Smooth muscle cell (in vitro differentiated cells): Measurements from ENCODE around the gene RAP2A. TPM values are rescaled to one million over a fixed set of nuclear protein-coding genes. Genes with fewer than 3 reads are reported as not detected.

Experiments
- DNase-seq: peaks from one replicate; lab custom pipeline; 2025; ENCODE audit not compliant: unreplicated experiment; lab: John Stamatoyannopoulos, UW
- H2AFZ ChIP-seq: fragments of 200-600 bp; sonication (generic); 2 replicates; pipeline ENCODE4 v1.6.0; 2016; ENCODE audit warnings: antibody characterized with exemption, low read depth, mild to moderate bottlenecking
- H3F3A ChIP-seq: fragments of 200-600 bp; sonication (generic); 2 replicates; pipeline ENCODE4 v1.6.0; 2017; ENCODE audit warnings: antibody characterized with exemption, low read depth
- H3K27ac ChIP-seq: fragments of 200-600 bp; sonication (generic); 2 replicates; pipeline ENCODE4 v1.5.1; 2016; ENCODE audit warnings: low read depth, mild to moderate bottlenecking
- H3K27me3 ChIP-seq: fragments of 200-600 bp; sonication (generic); 2 replicates; pipeline ENCODE4 v1.6.1; 2016; ENCODE audit warnings: low read depth, mild to moderate bottlenecking
- H3K36me3 ChIP-seq: fragments of 200-600 bp; sonication (generic); 2 replicates; pipeline ENCODE4 v1.5.1; 2016; ENCODE audit warnings: low read depth
- H3K4me1 ChIP-seq: fragments of 200-600 bp; sonication (generic); 2 replicates; pipeline ENCODE4 v1.5.1; 2016; ENCODE audit warnings: low read depth
- H3K4me2 ChIP-seq: fragments of 200-600 bp; sonication (generic); 2 replicates; pipeline ENCODE4 v1.6.0; 2016; ENCODE audit warnings: mild to moderate bottlenecking
- H3K4me3 ChIP-seq: fragments of 200-600 bp; sonication (generic); 2 replicates; pipeline ENCODE4 v1.5.1; 2016; ENCODE audit warnings: mild to moderate bottlenecking
- H3K79me2 ChIP-seq: fragments of 200-600 bp; sonication (generic); 2 replicates; pipeline ENCODE4 v1.6.0; 2016; ENCODE audit warnings: low read depth, mild to moderate bottlenecking
- H3K9ac ChIP-seq: fragments of 200-600 bp; sonication (generic); 2 replicates; pipeline ENCODE4 v1.6.0; 2016; ENCODE audit warnings: low read depth
- H3K9me3 ChIP-seq: fragments of 200-600 bp; sonication (generic); replicated peaks from 2 replicates; pipeline ENCODE4 v1.5.1; 2016; ENCODE audit warnings: low read depth
- H4K20me1 ChIP-seq: fragments of 200-600 bp; sonication (generic); 2 replicates; pipeline ENCODE4 v1.6.0; 2016; ENCODE audit warnings: low read depth
- WGBS: methylation state at CpG from one replicate; pipeline ENCODE4 v1.1.7; 2016; ENCODE audit warnings: low lambda C conversion rate; 5-methylcytosine and 5-hydroxymethylcytosine counted together
- polyA plus RNA-seq: library from polyadenylated mRNA; unstranded; fragments of >200 nt; fragmentation: Nextera tagmentation; extraction: Ambion mirVana; gene quantifications from 2 replicates; pipeline ENCODE4 v1.2.1, GENCODE V29; 2016
- total RNA-seq: library from RNA; depleted of rRNA; stranded (reverse); fragments of >200 nt; gene quantifications from 2 replicates; pipeline ENCODE4 v1.2.3, GENCODE V29; 2014
- TF ChIP-seq, protein P1 (sequence below): fragments of 200-600 bp; sonication (generic); IDR thresholded peaks from 2 replicates; pipeline ENCODE4 v1.5.1; 2017; ENCODE audit warnings: borderline replicate concordance, mild to moderate bottlenecking, antibody characterized with exemption; ENCODE audit not compliant: insufficient read depth, poor library complexity, severe bottlenecking

Gene RAP2A
- total and polyA plus RNA-seq, 2 experiments from 2014 or later, result 8.5 to 24.1 TPM

DNA sequence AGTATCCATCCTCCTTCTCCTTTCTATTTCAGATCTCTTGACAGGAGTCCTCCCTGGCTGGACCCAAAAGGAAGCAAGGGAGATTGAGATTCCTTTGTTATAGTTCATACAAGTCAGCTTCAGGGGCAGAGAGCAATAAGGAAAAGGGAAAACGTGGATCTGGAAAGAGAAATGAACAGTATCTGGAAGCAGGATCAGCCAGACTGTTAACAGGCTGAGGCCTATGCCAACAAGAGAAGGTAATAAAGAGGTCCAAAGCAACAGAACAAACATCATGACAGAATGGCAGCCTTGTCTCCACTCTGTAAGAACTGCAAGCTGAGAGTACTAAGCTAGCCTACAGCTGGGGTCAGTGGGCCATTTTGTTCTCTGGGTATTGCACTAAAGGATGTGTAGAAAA lies 64.5 kb downstream of the RAP2A start:
- no peak for DNase-seq
- H3K27ac ChIP-seq, result no peak overlapping the region
- peaks cover 5% of the 10 kb centered on the region for H3F3A ChIP-seq
- H3K9ac ChIP-seq, result no peak overlapping the region
- no peaks in the 10 kb centered on the region for H3K27me3 ChIP-seq
- H3K9me3 ChIP-seq, result no peaks in the 10 kb centered on the region
- no peak overlapping the region for H3K4me2 ChIP-seq
- TF ChIP-seq, protein P1, sequence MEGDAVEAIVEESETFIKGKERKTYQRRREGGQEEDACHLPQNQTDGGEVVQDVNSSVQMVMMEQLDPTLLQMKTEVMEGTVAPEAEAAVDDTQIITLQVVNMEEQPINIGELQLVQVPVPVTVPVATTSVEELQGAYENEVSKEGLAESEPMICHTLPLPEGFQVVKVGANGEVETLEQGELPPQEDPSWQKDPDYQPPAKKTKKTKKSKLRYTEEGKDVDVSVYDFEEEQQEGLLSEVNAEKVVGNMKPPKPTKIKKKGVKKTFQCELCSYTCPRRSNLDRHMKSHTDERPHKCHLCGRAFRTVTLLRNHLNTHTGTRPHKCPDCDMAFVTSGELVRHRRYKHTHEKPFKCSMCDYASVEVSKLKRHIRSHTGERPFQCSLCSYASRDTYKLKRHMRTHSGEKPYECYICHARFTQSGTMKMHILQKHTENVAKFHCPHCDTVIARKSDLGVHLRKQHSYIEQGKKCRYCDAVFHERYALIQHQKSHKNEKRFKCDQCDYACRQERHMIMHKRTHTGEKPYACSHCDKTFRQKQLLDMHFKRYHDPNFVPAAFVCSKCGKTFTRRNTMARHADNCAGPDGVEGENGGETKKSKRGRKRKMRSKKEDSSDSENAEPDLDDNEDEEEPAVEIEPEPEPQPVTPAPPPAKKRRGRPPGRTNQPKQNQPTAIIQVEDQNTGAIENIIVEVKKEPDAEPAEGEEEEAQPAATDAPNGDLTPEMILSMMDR, result no peak
- no peaks in the 10 kb centered on the region for H3K4me1 ChIP-seq
- no peak overlapping the region for H3K4me3 ChIP-seq
- 88% methylated on average over 1 of the region's 1 CpG for WGBS
- H4K20me1 ChIP-seq, result no peaks in the 10 kb centered on the region
- H3K36me3 ChIP-seq, result no peaks in the 10 kb centered on the region
- H3K79me2 ChIP-seq, result no peaks in the 10 kb centered on the region
- H2AFZ ChIP-seq, result no peak overlapping the region

DNA sequence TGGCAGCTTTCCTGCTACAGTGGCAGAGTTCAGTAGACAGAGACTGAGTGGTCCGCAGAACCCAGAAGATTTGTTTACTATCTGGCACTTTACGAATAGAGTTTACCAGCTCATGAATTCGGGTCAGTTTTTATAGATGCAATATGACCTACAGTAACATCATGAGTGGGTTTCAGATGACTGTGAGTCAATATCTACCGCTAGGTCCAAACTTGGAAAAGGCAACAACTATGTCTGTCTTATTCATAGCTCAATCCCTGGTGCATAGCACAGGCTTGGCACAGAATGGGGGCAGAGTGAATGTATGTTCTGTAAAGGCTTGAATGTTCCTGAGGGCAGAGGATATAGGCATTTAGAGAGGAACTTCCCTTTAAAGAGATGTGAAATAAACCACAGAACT lies 65.2 kb downstream of the RAP2A start:
- Histone ChIP-seq H3K4me1 (no peaks in the 10 kb centered on the region), H3K27ac (peak overlapping the region; percentile 23), H3K27me3 (no peaks in the 10 kb centered on the region), H3K4me3 (no peak overlapping the region), H4K20me1 (no peaks in the 10 kb centered on the region), H2AFZ (peak overlapping the region; percentile 11), H3K4me2 (no peak overlapping the region), H3F3A (peaks cover 5% of the 10 kb centered on the region), H3K9ac (no peak overlapping the region), H3K36me3 (no peaks in the 10 kb centered on the region), H3K9me3 (no peaks in the 10 kb centered on the region), H3K79me2 (no peaks in the 10 kb centered on the region)
- TF ChIP-seq, protein P1, result no peak
- DNase-seq, result no peak
- WGBS, result 69% methylated on average over 4 of the region's 4 CpGs

DNA sequence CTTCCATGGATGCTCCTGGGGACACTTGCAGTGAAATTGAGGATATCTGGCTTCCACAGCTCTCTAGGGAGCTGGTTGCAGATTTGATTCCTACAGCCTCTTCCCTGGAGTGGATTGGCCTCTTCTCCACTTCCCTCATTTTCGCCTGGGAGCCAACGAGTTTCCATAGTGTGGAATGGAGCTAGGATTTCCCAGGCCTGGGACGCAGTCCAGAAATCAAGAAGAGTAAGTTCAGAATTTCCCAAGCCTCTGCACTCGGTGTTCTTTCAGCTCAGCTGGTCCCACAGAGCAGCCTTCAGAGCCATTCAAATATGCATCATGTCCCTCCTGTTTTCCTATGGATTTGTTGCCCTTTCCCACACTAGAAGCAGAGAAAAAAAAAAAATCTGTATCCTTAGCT lies 68.2 kb downstream of the RAP2A start:
- DNase-seq, result no peak
- H3K9ac ChIP-seq, result no peak overlapping the region
- H3K9me3 ChIP-seq, result no peaks in the 10 kb centered on the region
- WGBS, result 66% methylated on average over 4 of the region's 4 CpGs
- no peak overlapping the region for H3K27ac ChIP-seq
- H3K4me1 ChIP-seq, result no peaks in the 10 kb centered on the region
- no peaks in the 10 kb centered on the region for H3K27me3 ChIP-seq
- TF ChIP-seq, protein P1, result no peak
- no peak overlapping the region for H3K4me2 ChIP-seq
- no peak overlapping the region for H3K4me3 ChIP-seq
- H2AFZ ChIP-seq, result no peak overlapping the region
- H3F3A ChIP-seq, result no peaks in the 10 kb centered on the region
- no peaks in the 10 kb centered on the region for H3K36me3 ChIP-seq
- H3K79me2 ChIP-seq, result no peaks in the 10 kb centered on the region
- no peaks in the 10 kb centered on the region for H4K20me1 ChIP-seq

DNA sequence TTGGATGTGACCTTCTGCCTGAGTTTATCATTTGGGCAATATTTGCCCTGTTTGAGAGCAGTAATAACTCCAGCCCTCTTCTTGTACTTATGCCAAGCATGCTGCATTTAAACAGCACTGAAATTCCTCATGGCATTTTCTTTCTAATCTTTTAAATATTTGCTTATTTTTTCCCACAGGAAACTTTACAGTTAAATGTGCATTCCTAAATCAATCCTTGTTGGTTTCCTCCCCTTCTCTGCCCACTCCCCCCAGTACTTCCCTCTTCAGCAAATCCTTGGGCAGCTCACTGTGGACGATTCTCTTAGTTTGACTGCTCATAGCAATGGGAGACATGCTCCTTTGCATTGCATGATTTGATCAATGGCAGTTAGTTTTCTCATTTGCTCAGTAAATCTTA lies 68.7 kb downstream of the RAP2A start:
- H3K9ac ChIP-seq, result no peak overlapping the region
- DNase-seq, result no peak
- H3K27me3 ChIP-seq, result no peaks in the 10 kb centered on the region
- no peak overlapping the region for H3K4me2 ChIP-seq
- H3K79me2 ChIP-seq, result no peaks in the 10 kb centered on the region
- H3K9me3 ChIP-seq, result no peaks in the 10 kb centered on the region
- TF ChIP-seq, protein P1, result no peak
- no peaks in the 10 kb centered on the region for H3F3A ChIP-seq
- H2AFZ ChIP-seq, result no peak overlapping the region
- no peak overlapping the region for H3K27ac ChIP-seq
- H3K4me3 ChIP-seq, result no peak overlapping the region
- WGBS, result 47% methylated on average over 1 of the region's 1 CpG
- no peaks in the 10 kb centered on the region for H3K36me3 ChIP-seq
- no peaks in the 10 kb centered on the region for H3K4me1 ChIP-seq
- no peaks in the 10 kb centered on the region for H4K20me1 ChIP-seq
